Measurements from ENCODE around the gene CEP20. TPM values are rescaled to one million over a fixed set of nuclear protein-coding genes. Genes with fewer than 3 reads are reported as not detected.

Gene CEP20
- total RNA-seq, 1 experiment from 2014 or later: 36.9 TPM

DNA sequence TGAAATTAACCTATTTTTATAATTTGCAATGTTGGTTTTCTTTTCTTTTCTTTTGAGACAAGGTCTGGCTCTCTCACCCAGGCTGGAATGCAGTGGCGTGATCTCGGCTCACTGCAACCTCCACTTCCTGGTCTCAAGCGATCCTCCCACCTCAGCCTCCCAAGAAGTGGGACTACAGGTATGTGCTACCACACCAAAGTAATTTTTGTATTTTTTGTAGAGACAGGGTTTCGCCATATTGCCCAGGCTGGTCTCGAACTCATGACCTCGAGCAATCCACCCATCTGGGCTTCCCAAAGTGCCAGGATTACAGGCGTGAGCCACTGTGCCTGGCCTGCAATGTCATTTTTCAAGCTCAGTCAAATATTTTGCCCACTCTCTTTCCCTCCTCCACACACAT is 67.6 kb downstream of the CEP20 start:
- no peak overlapping the region for H3K18ac ChIP-seq (ENCODE audit: insufficient read length, low read depth, low read length)
- no peaks in the 10 kb centered on the region for H3K79me1 ChIP-seq (ENCODE audit: insufficient read depth, low read depth, low read length, poor library complexity, severe bottlenecking)
- no peak overlapping the region for H3T11ph ChIP-seq (ENCODE audit: low read length)
- H3K4me1 ChIP-seq (ENCODE audit: insufficient read depth, low read length): no peaks in the 10 kb centered on the region
- no peak overlapping the region for H4K91ac ChIP-seq (ENCODE audit: insufficient read length, low read depth, low read length)
- Mint-ChIP-seq H3K27me3 (ENCODE audit: low read depth) (peaks cover 20% of the 10 kb centered on the region), H3K27ac (no peak overlapping the region), H3K36me3 (ENCODE audit: insufficient read depth in 1 of 3, low read depth in 3 of 3) (peaks cover 0 to 9% (median 0%) of the 10 kb centered on the region in 3 experiments; a peak in 3 of 7 replicates), H3K9me3 (peaks cover 13 to 22% of the 10 kb centered on the region in 2 experiments; a peak in 4 of 5 replicates), H3K4me1 (no peaks in the 10 kb centered on the region), H3K4me3 (no peak overlapping the region)
- no peak overlapping the region for H3K56ac ChIP-seq (ENCODE audit: insufficient read length, low read depth, low read length)
- H3K27ac ChIP-seq (ENCODE audit: insufficient read length, low read depth, low read length): no peak overlapping the region
- H3K9me3 ChIP-seq (ENCODE audit: control insufficient read depth, low read depth, low read length): no peaks in the 10 kb centered on the region
- H2BK12ac ChIP-seq (ENCODE audit: insufficient read length, low read depth, low read length): no peak overlapping the region
- no peak for TF ChIP-seq CTCF (conservative IDR thresholded peaks at IDR 0.05)
- H2BK15ac ChIP-seq (ENCODE audit: low read depth, low read length): no peak overlapping the region
- H2BK5ac ChIP-seq (ENCODE audit: insufficient read length, low read length): no peak overlapping the region
- no CpG with 5 or more reads among the region's 7 CpGs for WGBS (ENCODE audit: extremely low coverage, insufficient read length, low lambda C conversion rate)
- H2BK20ac ChIP-seq (ENCODE audit: low read depth, low read length, poor library complexity, severe bottlenecking): no peak overlapping the region
- H3K4ac ChIP-seq (ENCODE audit: low read depth, low read length): no peak overlapping the region
- no peak for DNase-seq
- H4K20me1 ChIP-seq (ENCODE audit: control insufficient read depth, insufficient read depth, insufficient read length): no peaks in the 10 kb centered on the region
- no peak overlapping the region for H3K23ac ChIP-seq (ENCODE audit: insufficient read length, low read depth, low read length)
- no peak overlapping the region for H3K4me2 ChIP-seq (ENCODE audit: insufficient read depth, insufficient read length, low read length)
- no peaks in the 10 kb centered on the region for H3K23me2 ChIP-seq (ENCODE audit: insufficient read length, low read depth, low read length, poor library complexity, severe bottlenecking)
- no peak overlapping the region for H3K9ac ChIP-seq (ENCODE audit: extremely low read depth, insufficient read length, low read length)
- H3K27me3 ChIP-seq (ENCODE audit: insufficient read depth, low read length): no peaks in the 10 kb centered on the region
- no peak overlapping the region for H2AFZ ChIP-seq (ENCODE audit: low read length)
- H3K14ac ChIP-seq (ENCODE audit: insufficient read depth, low read length): no peak overlapping the region
- no peak overlapping the region for H2AK5ac ChIP-seq (ENCODE audit: insufficient read length, low read length)
- no peak overlapping the region for H2BK120ac ChIP-seq (ENCODE audit: low read depth, low read length, poor library complexity, severe bottlenecking)
- no peak overlapping the region for H4K5ac ChIP-seq (ENCODE audit: insufficient read length, low read depth, low read length)
- no peak overlapping the region for H4K8ac ChIP-seq (replicated peaks; ENCODE audit: insufficient read length, low read depth, low read length)
- no peaks in the 10 kb centered on the region for H3K79me2 ChIP-seq (ENCODE audit: insufficient read depth, low read length)
